GM12875 (cell line): ENCODE measurements around the gene PIK3R4.

Source experiments
- H3K4me3 ChIP-seq: one replicate; pipeline ENCODE4 v1.5.1; 2011; ENCODE audit warnings: low read depth, low read length, control low read depth
- TF ChIP-seq, protein P1 (sequence below): IDR thresholded peaks from 2 replicates; pipeline ENCODE4 v1.5.1; 2011; ENCODE audit warnings: low read depth, mild to moderate bottlenecking, control low read depth, inconsistent platforms, low read length, moderate library complexity, borderline replicate concordance; ENCODE audit not compliant: insufficient read depth

PIK3R4 gene

DNA sequence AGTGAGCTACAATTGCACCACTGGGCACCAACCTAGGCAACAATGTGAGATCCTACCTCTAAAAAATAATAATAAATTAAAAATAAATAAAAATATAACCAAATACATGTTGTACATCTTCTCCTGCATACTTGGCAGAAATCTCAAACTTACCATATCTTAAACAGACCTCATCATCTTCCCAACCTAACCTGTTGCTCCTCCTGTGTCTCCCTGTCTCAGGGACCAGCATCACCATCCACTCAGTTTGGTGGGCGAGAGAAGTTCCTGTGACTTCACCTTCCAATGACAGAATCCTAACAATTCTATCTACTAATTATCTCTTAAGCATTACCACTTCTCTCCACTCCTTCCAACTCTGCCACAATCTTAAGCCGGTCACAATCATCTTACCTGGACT lies 3.3 kb downstream of the PIK3R4 start:
- TF ChIP-seq, protein P1, sequence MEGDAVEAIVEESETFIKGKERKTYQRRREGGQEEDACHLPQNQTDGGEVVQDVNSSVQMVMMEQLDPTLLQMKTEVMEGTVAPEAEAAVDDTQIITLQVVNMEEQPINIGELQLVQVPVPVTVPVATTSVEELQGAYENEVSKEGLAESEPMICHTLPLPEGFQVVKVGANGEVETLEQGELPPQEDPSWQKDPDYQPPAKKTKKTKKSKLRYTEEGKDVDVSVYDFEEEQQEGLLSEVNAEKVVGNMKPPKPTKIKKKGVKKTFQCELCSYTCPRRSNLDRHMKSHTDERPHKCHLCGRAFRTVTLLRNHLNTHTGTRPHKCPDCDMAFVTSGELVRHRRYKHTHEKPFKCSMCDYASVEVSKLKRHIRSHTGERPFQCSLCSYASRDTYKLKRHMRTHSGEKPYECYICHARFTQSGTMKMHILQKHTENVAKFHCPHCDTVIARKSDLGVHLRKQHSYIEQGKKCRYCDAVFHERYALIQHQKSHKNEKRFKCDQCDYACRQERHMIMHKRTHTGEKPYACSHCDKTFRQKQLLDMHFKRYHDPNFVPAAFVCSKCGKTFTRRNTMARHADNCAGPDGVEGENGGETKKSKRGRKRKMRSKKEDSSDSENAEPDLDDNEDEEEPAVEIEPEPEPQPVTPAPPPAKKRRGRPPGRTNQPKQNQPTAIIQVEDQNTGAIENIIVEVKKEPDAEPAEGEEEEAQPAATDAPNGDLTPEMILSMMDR: no peak

DNA sequence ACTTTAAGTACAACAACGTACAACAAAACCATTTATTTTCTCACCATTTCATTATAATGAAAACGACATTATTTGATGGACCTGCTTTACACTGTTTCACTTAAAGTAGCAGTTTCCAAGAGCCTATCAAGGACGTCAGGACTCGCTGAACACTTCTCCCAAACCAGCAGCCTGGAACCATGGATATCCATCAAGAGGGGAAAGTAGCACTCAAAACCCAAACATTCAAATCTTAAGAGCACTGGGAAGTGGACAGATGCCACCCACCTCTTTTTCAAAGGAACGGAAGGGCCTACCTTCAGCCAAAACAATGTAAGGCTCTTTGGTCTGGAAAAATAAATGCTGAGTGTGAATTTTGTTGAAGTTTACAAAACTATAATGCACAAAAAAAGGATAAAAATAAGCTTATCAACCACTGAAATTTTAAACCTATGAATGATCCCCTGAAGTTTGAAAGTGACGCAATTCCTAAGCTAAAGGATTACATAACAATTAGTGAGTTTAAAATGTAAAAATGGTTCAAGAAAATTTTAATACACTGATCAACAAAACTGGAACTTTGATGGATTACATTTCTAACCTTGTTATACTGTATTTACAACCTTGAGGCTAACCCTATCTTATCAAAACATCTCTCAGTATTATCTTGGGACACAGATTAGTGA lies 4.6 kb downstream of the PIK3R4 start:
- TF ChIP-seq, protein P1: no peak
- H3K4me3 ChIP-seq: no peak overlapping the region

More for the DNA sequence above, 3.3 kb downstream of the PIK3R4 start:
- H3K4me3 ChIP-seq: no peak overlapping the region

DNA sequence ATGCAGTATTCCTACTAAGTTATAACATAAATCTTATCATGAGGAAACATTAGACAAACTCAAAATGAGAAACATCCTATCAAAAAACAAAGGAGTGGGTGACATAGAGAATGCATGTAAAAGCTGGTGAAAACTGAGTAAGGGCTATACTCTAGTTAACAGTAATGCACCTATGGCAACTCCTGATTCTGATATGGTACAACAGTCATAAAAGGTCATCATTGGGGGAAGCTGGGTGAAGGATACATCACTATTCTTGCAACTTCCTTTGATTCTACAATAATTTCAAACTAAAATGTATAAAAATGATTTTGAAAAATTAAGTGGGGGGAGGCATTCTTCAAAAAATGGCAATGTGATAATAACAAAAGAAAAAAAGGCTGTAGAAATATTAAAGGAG lies 6.8 kb downstream of the PIK3R4 start:
- TF ChIP-seq, protein P1: no peak
- H3K4me3 ChIP-seq: no peak overlapping the region

DNA sequence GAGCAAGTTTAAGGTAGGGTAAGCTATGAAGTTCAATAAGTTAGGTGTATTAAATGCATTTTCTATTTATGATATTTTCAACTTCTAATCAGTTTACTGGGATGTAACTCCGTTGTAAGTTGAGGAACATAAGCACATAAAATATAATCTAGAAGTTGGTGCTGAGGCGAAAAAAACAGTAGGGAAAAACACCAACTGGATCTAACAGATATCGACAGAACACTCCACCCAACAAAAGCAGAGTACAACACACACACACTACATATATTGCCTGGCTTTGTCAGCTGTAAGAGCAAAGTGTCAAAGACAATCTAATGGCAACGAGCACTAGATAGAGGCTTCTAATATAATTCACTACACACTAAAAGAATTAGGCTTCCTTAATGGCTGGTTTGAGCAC lies 8.4 kb downstream of the PIK3R4 start:
- TF ChIP-seq, protein P1: no peak
- H3K4me3 ChIP-seq: no peak overlapping the region

DNA sequence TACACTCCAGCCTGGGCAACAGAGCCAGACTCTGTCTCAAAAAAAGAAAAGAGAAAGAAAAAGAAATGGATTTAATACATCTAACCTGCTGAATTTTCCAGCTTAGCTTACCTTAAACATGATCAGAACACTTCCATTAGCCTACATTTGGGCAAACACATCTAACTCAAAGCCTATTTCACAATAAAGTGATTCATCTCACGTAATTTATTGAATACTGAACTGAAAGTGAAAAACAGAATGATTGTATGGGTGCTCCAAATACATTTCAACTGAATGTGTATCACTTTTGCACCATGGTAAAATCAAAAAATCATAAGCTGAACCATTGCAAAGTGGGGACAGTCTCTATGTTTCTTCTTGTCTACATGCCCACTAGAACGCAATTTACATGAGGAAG lies 9.0 kb downstream of the PIK3R4 start:
- TF ChIP-seq, protein P1: no peak
- H3K4me3 ChIP-seq: no peak overlapping the region

DNA sequence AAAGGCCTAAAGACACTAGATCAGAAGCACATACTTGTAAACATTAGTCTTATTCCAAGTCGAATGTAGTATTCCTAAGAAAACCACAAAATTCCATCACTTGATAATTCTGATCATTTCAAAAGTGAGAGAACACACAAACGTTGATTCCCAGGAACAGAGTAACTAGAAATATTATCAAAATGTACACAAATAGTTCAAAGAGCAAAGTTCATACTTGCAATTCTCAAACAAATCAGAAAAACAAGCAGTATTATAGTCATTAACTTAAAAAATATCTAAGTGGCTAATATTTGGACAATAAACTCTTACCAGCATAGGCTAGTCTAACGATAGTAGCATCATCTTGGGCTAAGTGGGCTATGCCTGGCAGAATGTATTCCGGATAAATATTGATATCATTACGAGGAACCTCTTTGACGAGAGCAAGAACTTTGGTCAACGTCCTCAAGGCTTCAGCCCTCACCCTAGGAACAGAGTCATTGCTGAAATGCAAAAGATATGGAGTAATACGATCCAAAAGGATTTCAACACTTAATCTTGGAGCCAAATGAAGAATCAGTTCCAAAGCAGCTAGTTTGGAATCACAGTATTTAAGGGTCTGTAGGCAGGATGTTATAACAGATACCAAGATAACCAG lies 13.3 kb downstream of the PIK3R4 start:
- H3K4me3 ChIP-seq: no peak overlapping the region
- TF ChIP-seq, protein P1: no peak

DNA sequence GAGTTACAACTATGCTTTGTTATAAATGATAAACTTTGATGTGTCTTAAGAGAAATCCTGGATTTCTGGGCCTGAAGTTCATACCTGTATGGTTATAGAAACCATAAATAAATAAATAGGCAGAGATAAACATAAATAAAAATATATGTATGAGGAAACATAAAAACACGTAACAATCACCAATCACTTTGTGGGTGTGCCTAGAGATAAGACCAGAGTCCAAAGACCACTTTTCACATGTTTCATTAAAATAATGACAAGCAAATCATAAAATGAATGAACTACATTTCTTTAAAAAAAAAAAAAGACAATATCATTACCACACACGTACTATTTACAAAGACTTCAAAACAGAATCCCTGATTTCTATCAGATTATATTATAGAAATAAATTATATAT lies 14.1 kb downstream of the PIK3R4 start:
- TF ChIP-seq, protein P1: no peak
- no peak overlapping the region for H3K4me3 ChIP-seq
